H1 (cell line): Measurements from ENCODE around the gene MIGA1. TPM values are rescaled to one million over a fixed set of nuclear protein-coding genes. Genes with fewer than 3 reads are reported as not detected.

ENCODE experiments used
- CTCF ChIA-PET: fragments of 300-600 bp; sonication (Branson Sonifier 250); formaldehyde crosslinking; loops from one replicate; lab custom pipeline; 2021; ENCODE audit not compliant: partially characterized antibody; lab: Charles Lee
- POLR2A ChIA-PET: fragments of 300-600 bp; sonication (Branson Sonifier 250); formaldehyde crosslinking; loops from one replicate; lab custom pipeline; 2021; ENCODE audit warnings: inconsistent platforms; ENCODE audit not compliant: partially characterized antibody; lab: Charles Lee
- DNase-seq, 2 experiments: peaks; one replicate each; pipeline versions ENCODE4 v3.0.0 to v3.0.0-alpha.2; 2010 to 2022; ENCODE audit warnings: low spot score in 2 of 2, low read depth in 1 of 2, mixed read lengths in 1 of 2
- FAIRE-seq: peaks from 2 replicates; lab custom pipeline; 2011; peaks lifted over from hg19 to GRCh38; lab: Jason Lieb, UNC
- H2AFZ ChIP-seq: 2 replicates; pipeline ENCODE4 v1.8.1; 2012; ENCODE audit warnings: low read length, inconsistent platforms
- H2AK5ac ChIP-seq: 2 replicates; pipeline ENCODE4 v1.6.1; 2013; ENCODE audit warnings: low read depth, low read length
- H2BK120ac ChIP-seq: replicated peaks from 2 replicates; pipeline ENCODE3; 2013; ENCODE audit warnings: low read depth, low read length, inconsistent platforms
- H2BK12ac ChIP-seq: 2 replicates; pipeline ENCODE4 v1.6.1; 2013; ENCODE audit warnings: low read depth, low read length
- H2BK15ac ChIP-seq: 2 replicates; pipeline ENCODE4 v1.6.1; 2013; ENCODE audit warnings: low read length
- H2BK20ac ChIP-seq: 2 replicates; pipeline ENCODE4 v1.6.1; 2013; ENCODE audit warnings: low read length
- H2BK5ac ChIP-seq: 2 replicates; pipeline ENCODE4 v1.6.1; 2013; ENCODE audit warnings: low read depth, low read length
- H3K14ac ChIP-seq: 2 replicates; pipeline ENCODE4 v1.6.1; 2013; ENCODE audit warnings: inconsistent platforms; ENCODE audit not compliant: insufficient read length
- H3K18ac ChIP-seq: 2 replicates; pipeline ENCODE4 v1.6.1; 2013; ENCODE audit warnings: low read length; ENCODE audit errors: extremely low read depth
- H3K23ac ChIP-seq: 2 replicates; pipeline ENCODE4 v1.6.1; 2013; ENCODE audit warnings: inconsistent platforms; ENCODE audit not compliant: insufficient read length
- H3K23me2 ChIP-seq: 2 replicates; pipeline ENCODE4 v1.6.1; 2013; ENCODE audit warnings: low read depth, low read length
- H3K27ac ChIP-seq: 2 replicates; pipeline ENCODE4 v1.6.1; 2011; ENCODE audit warnings: low read depth, low read length, inconsistent platforms
- H3K27me3 ChIP-seq, 4 experiments: replicated peaks in 1 of 4; 1 replicate in 1 of 4; 2 replicates in 3 of 4; pipeline versions ENCODE4 v1.6.1 to v1.8.1; 2011 to 2013; ENCODE audit warnings: low read length in 3 of 4, mild to moderate bottlenecking in 3 of 4, inconsistent platforms in 2 of 4, mixed read lengths in 2 of 4, moderate library complexity in 1 of 4; ENCODE audit not compliant: control insufficient read depth in 3 of 4, insufficient read depth in 3 of 4; ENCODE audit errors: extremely low read depth in 1 of 4
- H3K36me3 ChIP-seq, 4 experiments: 2 replicates each; pipeline versions ENCODE4 v1.6.1 to v1.8.1; 2011 to 2013; ENCODE audit warnings: mild to moderate bottlenecking in 4 of 4, low read length in 3 of 4, moderate library complexity in 2 of 4, control low read depth in 1 of 4, inconsistent platforms in 1 of 4; ENCODE audit not compliant: insufficient read depth in 4 of 4, control insufficient read depth in 2 of 4
- H3K4ac ChIP-seq: replicated peaks from 2 replicates; pipeline ENCODE3; 2013; ENCODE audit warnings: low read length, low read depth, mixed read lengths, inconsistent platforms; ENCODE audit not compliant: insufficient read length
- H3K4me1 ChIP-seq, 4 experiments: replicated peaks in 1 of 4; 1 replicate in 1 of 4; 2 replicates in 3 of 4; pipeline versions ENCODE4 v1.6.1 to v1.8.1; 2011 to 2013; ENCODE audit warnings: low read length in 3 of 4, inconsistent platforms in 2 of 4, mixed read lengths in 1 of 4; ENCODE audit not compliant: insufficient read depth in 4 of 4, control insufficient read depth in 3 of 4
- H3K4me2 ChIP-seq, 2 experiments: 2 replicates each; pipeline versions ENCODE4 v1.6.1 to v1.8.1; 2011 to 2013; ENCODE audit warnings: low read depth in 2 of 2, low read length in 2 of 2, control low read depth in 1 of 2, inconsistent platforms in 1 of 2, mild to moderate bottlenecking in 1 of 2; ENCODE audit not compliant: insufficient read depth in 1 of 2
- H3K4me3 ChIP-seq, 4 experiments: fragments of 200-600, 300-600 bp in 1 of 4; sonication (generic), shearing (Covaris generic), sonication (Bioruptor Twin) in 1 of 4; 2 replicates each; pipeline versions ENCODE4 v1.5.1 to v1.8.1; 2011 to 2016; ENCODE audit warnings: low read length in 4 of 4, low read depth in 3 of 4, control low read depth in 2 of 4, inconsistent platforms in 2 of 4, mild to moderate bottlenecking in 2 of 4, mixed read lengths in 1 of 4, moderate library complexity in 1 of 4; ENCODE audit not compliant: insufficient read depth in 2 of 4; ENCODE audit errors: extremely low read depth in 1 of 4
- H3K56ac ChIP-seq: replicated peaks from 2 replicates; pipeline ENCODE3; 2013; ENCODE audit warnings: low read depth, mild to moderate bottlenecking, mixed read lengths, low read length, inconsistent platforms; ENCODE audit not compliant: insufficient read length
- H3K79me1 ChIP-seq: 2 replicates; pipeline ENCODE4 v1.6.1; 2013; ENCODE audit warnings: low read depth, low read length, control low read depth
- H3K79me2 ChIP-seq, 2 experiments: 2 replicates each; pipeline versions ENCODE4 v1.6.1 to v1.8.1; 2012 to 2013; ENCODE audit warnings: low read length in 2 of 2, mild to moderate bottlenecking in 2 of 2, inconsistent platforms in 1 of 2; ENCODE audit not compliant: insufficient read depth in 2 of 2, control insufficient read depth in 1 of 2
- H3K9ac ChIP-seq, 4 experiments: replicated peaks in 1 of 4; 1 replicate in 1 of 4; 2 replicates in 3 of 4; pipeline versions ENCODE4 v1.6.1 to v1.8.1; 2011 to 2013; ENCODE audit warnings: low read depth in 3 of 4, low read length in 3 of 4, control low read depth in 2 of 4, mild to moderate bottlenecking in 2 of 4, moderate library complexity in 2 of 4, inconsistent platforms in 1 of 4; ENCODE audit errors: extremely low read depth in 1 of 4
- H3K9me3 ChIP-seq, 2 experiments: 2 replicates each; pipeline versions ENCODE4 v1.6.1 to v1.8.1; 2012 to 2013; ENCODE audit warnings: mild to moderate bottlenecking in 2 of 2, moderate library complexity in 2 of 2, control low read depth in 1 of 2, inconsistent platforms in 1 of 2, low read depth in 1 of 2, low read length in 1 of 2, mixed read lengths in 1 of 2; ENCODE audit not compliant: insufficient read depth in 2 of 2
- H4K20me1 ChIP-seq, 2 experiments: replicated peaks in 1 of 2; 2 replicates each; pipeline versions ENCODE3 to v1.8.1; 2011 to 2013; ENCODE audit warnings: inconsistent platforms in 2 of 2, low read length in 2 of 2, mild to moderate bottlenecking in 1 of 2; ENCODE audit not compliant: insufficient read depth in 2 of 2, control insufficient read depth in 1 of 2
- H4K5ac ChIP-seq: 2 replicates; pipeline ENCODE4 v1.6.1; 2013; ENCODE audit warnings: low read length, low read depth, mixed read lengths, inconsistent platforms; ENCODE audit not compliant: insufficient read length
- H4K8ac ChIP-seq: 2 replicates; pipeline ENCODE4 v1.8.0; 2013; ENCODE audit warnings: mild to moderate bottlenecking, moderate library complexity, low read length, inconsistent platforms; ENCODE audit not compliant: insufficient read depth; ENCODE audit errors: extremely low read depth
- H4K91ac ChIP-seq: replicated peaks from 2 replicates; pipeline ENCODE3; 2013; ENCODE audit warnings: low read length, mixed read lengths, inconsistent platforms; ENCODE audit not compliant: insufficient read length
- BCL11A ChIP-seq, 2 experiments: IDR thresholded peaks; one replicate each; pipeline ENCODE4 v1.6.1; 2011; ENCODE audit warnings: low read depth in 2 of 2, low read length in 2 of 2, mild to moderate bottlenecking in 2 of 2
- BRCA1 ChIP-seq: IDR thresholded peaks from 2 replicates; pipeline ENCODE4 v1.6.1; 2012; ENCODE audit warnings: low read depth, low read length, improper control_type of control experiment
- CBX5 ChIP-seq: fragments of 300-800, 300-1000 bp; sonication (generic); IDR thresholded peaks from 2 replicates; pipeline ENCODE4 v1.7.1; 2016; ENCODE audit warnings: antibody characterized with exemption, low read length, low read depth
- CHD2 ChIP-seq: IDR thresholded peaks from 2 replicates; pipeline ENCODE4 v1.6.1; 2012; ENCODE audit warnings: low read length, improper control_type of control experiment
- CREB1 ChIP-seq: IDR thresholded peaks from 2 replicates; pipeline ENCODE4 v1.6.1; 2012; ENCODE audit warnings: inconsistent platforms
- EP300 ChIP-seq, 2 experiments: IDR thresholded peaks; 1 replicate in 1 of 2; 2 replicates in 1 of 2; pipeline ENCODE4 v1.6.1; 2011 to 2012; ENCODE audit warnings: low read depth in 2 of 2, low read length in 2 of 2, mild to moderate bottlenecking in 2 of 2, borderline replicate concordance in 1 of 2, inconsistent platforms in 1 of 2, moderate library complexity in 1 of 2
- HDAC2 ChIP-seq, 2 experiments: fragments of 300-600 bp in 1 of 2; sonication (generic) in 1 of 2; IDR thresholded peaks; 2 replicates each; pipeline ENCODE4 v1.6.1; 2011 to 2012; ENCODE audit warnings: low read depth in 2 of 2, low read length in 2 of 2, mild to moderate bottlenecking in 2 of 2, moderate library complexity in 2 of 2, borderline replicate concordance in 1 of 2, inconsistent platforms in 1 of 2
- NRF1 ChIP-seq: IDR thresholded peaks from 2 replicates; pipeline ENCODE4 v1.6.1; 2011; ENCODE audit warnings: mild to moderate bottlenecking, low read depth, low read length, improper control_type of control experiment
- RFX5 ChIP-seq: IDR thresholded peaks from 2 replicates; pipeline ENCODE4 v1.6.1; 2011; ENCODE audit warnings: low read depth, low read length, improper control_type of control experiment, borderline replicate concordance
- TBP ChIP-seq: IDR thresholded peaks from 2 replicates; pipeline ENCODE4 v1.6.1; 2011; ENCODE audit warnings: low read depth, low read length, improper control_type of control experiment
- WGBS, 2 experiments: shearing (Covaris generic) in 1 of 2; methylation state at CpG; one replicate each; pipeline versions ENCODE4 v1.1.6 to v1.1.7; 2013 to 2015; ENCODE audit warnings: low lambda C conversion rate in 2 of 2, mixed read lengths in 2 of 2, inconsistent platforms in 1 of 2, low coverage in 1 of 2, missing lambda C conversion rate in 1 of 2; ENCODE audit not compliant: insufficient replicate concordance in 2 of 2, insufficient coverage in 1 of 2, insufficient read length in 1 of 2; ENCODE audit errors: extremely low coverage in 1 of 2, missing lambda C conversion rate in 1 of 2; 5-methylcytosine and 5-hydroxymethylcytosine counted together
- polyA plus RNA-seq, 7 experiments: library from polyadenylated mRNA; depleted of rRNA in 3 of 7; stranded (reverse) in 5 of 7; unstranded in 2 of 7; fragments of >200 nt in 5 of 7; fragments of 200-250 nt in 2 of 7; gene quantifications; 1 replicate in 5 of 7; 2 replicates in 1 of 7; 4 replicates in 1 of 7; pipeline versions ENCODE4 v1.2.1 to v1.2.3, GENCODE V29; 2011 to 2013; ENCODE audit warnings: missing spikeins in 2 of 7, mixed read lengths in 2 of 7
- total RNA-seq: library from RNA; stranded (reverse); fragmentation: NEBNext Ultra II Directional; extraction: Animal tissue kit (Norgen Biotek cat#: 25700); gene quantifications from 2 replicates; pipeline ENCODE4 v1.2.1, GENCODE V29; 2021
- TF ChIP-seq, protein P1 (sequence below): IDR thresholded peaks from 2 replicates; pipeline ENCODE4 v1.6.1; 2012; ENCODE audit warnings: low read length, inconsistent platforms

The MIGA1 gene
- total and polyA plus RNA-seq, 2 of the 8 experiments (the other 6 are each of a cell fraction or from before 2014, with no cell fraction given) = 0.95 to 7.0 TPM

DNA sequence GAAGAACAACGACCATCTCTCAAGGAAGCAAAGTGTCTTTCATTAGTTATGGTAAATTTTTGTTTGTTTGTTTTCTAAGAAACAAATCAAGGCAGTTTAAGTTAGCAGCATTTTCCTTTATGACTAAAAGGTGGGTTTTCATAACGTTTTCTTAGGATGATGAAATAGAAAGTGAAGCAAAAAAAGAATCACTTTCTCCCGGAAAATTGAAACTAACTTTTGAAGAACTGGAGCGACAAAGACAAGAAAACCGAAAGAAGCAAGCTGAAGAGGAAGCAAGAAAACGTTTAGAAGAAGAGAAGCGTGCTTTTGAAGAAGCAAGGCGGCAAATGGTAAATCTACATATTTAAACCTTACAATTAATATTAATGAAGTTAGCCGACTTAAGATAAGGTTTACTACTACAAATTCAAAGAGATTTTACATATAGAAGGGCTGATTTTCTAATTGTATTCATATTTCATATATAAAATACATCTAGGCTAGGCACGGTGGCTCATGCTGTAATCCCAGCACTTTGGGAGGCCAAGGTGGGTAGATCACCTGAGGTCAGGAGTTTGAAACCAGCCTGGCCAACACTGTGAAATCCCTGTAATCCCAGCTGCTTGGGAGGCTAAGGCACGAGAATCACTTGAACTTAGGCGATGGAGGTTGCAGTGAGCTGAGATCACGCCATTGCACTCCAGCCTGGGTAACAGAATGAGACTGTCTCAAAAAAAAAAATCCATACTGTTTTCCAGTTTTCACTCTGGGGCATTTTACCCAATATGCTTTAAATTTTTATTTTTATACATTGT, 147.3 kb downstream of the MIGA1 start:
- H4K20me1 ChIP-seq = no peaks in the 10 kb centered on the region
- H2BK20ac ChIP-seq = no peak overlapping the region
- no peak overlapping the region for H4K91ac ChIP-seq
- H2BK12ac ChIP-seq = no peak overlapping the region
- H4K5ac ChIP-seq = no peak overlapping the region
- H3K4me1 ChIP-seq = no peaks in the 10 kb centered on the region
- H3K27ac ChIP-seq = no peak overlapping the region
- no peak overlapping the region for H3K4me3 ChIP-seq
- H3K4ac ChIP-seq = no peak overlapping the region
- no peak overlapping the region for H3K14ac ChIP-seq
- no peak overlapping the region for H3K9ac ChIP-seq
- H3K79me1 ChIP-seq = no peaks in the 10 kb centered on the region
- ChIA-PET CTCF (interaction anchor here (0.6 kb wide), 2 partner anchors 159 to 913 kb away, joined by 3 read pairs; no protein-coding TSS in a partner anchor), POLR2A (interaction anchor here (0.6 kb wide), 2 partner anchors 28 to 393 kb away, joined by 3 read pairs; no protein-coding TSS in a partner anchor)
- H3K4me2 ChIP-seq = no peak overlapping the region
- WGBS, 2 experiments = 72% methylated on average over 13 of the region's 13 CpGs; no CpG with 5 or more reads in 1 of the 2 experiments
- H4K8ac ChIP-seq = no peak overlapping the region
- H2BK120ac ChIP-seq = no peak overlapping the region
- no peaks in the 10 kb centered on the region for H3K79me2 ChIP-seq
- no peak overlapping the region for H3K23ac ChIP-seq
- no peaks in the 10 kb centered on the region for H3K27me3 ChIP-seq
- no peak overlapping the region for H2AFZ ChIP-seq
- no peak overlapping the region for H2BK5ac ChIP-seq
- H3K9me3 ChIP-seq = no peaks in the 10 kb centered on the region
- no peaks in the 10 kb centered on the region for H3K23me2 ChIP-seq
- DNase-seq (no peak), FAIRE-seq (no peak)
- no peak overlapping the region for H2BK15ac ChIP-seq
- no peaks in the 10 kb centered on the region; a peak in 1 of 8 replicates for H3K36me3 ChIP-seq
- no peak overlapping the region for H2AK5ac ChIP-seq
- no peak overlapping the region for H3K56ac ChIP-seq
- H3K18ac ChIP-seq = no peak overlapping the region
- TF ChIP-seq TBP (no peak), CREB1 (no peak), CBX5 (no peak), CHD2 (no peak), RFX5 (no peak), BRCA1 (no peak), HDAC2 (IDR thresholded peaks at IDR 0.05; ENCODE audit: borderline replicate concordance in 1 of 2, low read depth in 2 of 2, low read length in 2 of 2) (no peak), NRF1 (no peak), EP300 (IDR thresholded peaks at IDR 0.05; ENCODE audit: borderline replicate concordance in 1 of 2, low read depth in 2 of 2, low read length in 2 of 2) (no peak), BCL11A (IDR thresholded peaks at IDR 0.05; ENCODE audit: low read depth in 2 of 2, low read length in 2 of 2) (no peak)
- TF ChIP-seq, protein P1, sequence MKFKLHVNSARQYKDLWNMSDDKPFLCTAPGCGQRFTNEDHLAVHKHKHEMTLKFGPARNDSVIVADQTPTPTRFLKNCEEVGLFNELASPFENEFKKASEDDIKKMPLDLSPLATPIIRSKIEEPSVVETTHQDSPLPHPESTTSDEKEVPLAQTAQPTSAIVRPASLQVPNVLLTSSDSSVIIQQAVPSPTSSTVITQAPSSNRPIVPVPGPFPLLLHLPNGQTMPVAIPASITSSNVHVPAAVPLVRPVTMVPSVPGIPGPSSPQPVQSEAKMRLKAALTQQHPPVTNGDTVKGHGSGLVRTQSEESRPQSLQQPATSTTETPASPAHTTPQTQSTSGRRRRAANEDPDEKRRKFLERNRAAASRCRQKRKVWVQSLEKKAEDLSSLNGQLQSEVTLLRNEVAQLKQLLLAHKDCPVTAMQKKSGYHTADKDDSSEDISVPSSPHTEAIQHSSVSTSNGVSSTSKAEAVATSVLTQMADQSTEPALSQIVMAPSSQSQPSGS = no peak
